Amniotic epithelial cell (primary cell): ENCODE data around the gene KCNK16.

Experiments
- DNase-seq: peaks from one replicate; pipeline ENCODE4 v3.0.0-alpha.2; 2010; ENCODE audit warnings: low read depth

Gene KCNK16

DNA sequence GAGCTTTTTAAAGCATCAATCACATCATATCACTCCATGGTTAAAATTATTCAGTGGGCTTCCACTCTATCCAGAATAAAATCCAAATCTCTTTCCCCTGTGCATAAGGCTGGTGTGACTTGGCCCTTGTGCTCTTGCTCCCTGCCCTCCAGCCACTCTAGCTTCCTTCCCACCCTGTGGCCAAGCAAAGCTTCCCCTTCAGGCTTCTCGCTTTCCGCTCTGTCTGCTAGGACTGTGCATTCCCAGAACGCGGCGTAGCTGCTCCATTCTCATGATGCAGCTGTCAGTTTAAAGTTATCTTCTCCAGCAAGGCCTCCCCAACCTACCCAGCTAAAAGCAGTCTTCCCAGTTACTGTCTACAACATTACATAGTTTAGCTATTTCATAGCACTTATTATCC is 19.4 kb upstream of the KCNK16 start:
- DNase-seq = no peak

DNA sequence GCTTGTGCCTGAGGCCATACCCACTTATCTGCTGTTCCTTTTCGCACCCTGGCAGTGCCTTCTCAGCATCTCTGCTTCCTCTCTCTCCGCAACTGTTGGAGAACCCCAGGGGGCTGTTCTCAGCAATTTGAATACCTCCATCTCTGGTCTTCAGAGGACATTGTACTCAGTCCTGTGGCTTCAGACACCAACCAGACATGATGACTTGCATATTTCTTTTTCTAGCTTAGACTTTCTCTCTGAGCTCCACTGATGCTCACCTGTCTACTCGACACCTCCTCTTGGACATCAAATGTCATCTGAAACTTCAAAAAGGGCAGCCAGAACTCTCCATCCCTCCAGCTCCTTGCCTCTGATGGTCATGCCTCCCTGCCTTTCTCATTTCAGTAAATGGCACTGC is 18.9 kb upstream of the KCNK16 start:
- no peak for DNase-seq

DNA sequence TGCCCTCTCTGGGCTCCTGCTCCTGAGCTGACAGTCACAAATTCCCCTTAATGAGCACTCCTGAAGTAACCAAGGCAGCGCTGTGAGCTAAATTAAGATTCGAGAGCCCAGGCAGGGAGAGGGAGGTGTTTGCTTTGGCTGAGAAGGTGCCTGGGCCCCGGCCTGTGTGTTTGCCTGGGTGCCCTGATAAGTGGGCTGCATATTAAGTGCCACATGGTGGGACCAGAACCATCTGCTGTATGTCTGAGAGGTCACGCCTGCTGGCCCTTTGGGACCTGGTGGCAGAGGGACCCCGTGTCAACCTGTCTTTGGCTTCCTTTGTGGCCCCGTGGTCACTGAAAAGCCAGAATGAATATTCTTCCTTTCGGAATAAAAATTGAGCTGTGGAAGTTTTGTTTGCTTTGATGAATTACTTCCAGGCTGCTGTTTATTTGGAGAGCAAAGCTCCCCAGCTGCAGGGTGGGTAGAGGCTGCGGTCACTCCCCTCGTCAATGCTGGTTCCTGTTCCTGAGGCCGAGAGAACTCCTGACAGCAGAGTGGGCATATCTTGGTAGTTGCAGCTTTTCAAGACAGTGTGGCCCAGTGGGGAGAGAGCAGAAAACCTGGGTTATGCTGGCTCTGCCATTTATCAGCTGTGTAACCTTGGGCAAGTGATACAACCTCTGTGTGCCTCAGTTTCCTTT is 17.5 kb upstream of the KCNK16 start:
- DNase-seq = no peak

DNA sequence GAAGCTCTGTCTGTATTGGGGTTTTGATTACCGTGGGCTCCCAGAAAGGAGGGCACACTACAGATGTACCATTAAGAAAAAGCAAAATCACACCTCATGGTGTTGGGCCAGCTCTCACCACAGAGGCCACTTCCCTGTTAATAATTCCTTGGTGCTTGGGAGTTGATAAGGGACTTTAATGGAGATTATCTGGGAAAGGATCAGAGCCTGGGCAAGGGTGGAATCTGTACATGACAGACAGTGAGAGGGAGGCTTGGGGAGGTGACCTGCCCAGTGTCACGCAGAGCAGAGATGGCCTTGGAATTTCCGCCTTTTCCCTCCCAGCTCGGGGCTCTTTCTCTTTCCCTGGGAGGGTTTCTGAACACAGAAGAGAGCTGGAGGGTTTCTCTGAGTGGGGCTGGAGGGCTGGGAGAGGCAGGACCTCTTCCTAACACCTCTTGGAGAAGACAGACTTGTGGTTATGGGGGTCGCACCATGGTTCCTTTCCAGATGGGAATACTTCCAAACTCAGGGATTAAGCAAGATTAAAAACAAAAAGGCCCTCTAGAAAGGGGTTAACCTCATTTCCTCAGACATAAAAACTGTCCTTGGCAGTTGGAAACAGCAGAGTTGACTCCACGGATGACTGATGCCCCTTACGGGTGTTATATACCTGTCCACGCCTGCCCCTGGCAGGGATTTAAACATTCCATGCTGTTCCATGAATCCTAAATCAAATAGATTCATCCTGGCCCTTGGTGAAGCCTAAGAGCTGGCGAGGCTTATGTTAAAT is 16.8 kb upstream of the KCNK16 start:
- no peak for DNase-seq

DNA sequence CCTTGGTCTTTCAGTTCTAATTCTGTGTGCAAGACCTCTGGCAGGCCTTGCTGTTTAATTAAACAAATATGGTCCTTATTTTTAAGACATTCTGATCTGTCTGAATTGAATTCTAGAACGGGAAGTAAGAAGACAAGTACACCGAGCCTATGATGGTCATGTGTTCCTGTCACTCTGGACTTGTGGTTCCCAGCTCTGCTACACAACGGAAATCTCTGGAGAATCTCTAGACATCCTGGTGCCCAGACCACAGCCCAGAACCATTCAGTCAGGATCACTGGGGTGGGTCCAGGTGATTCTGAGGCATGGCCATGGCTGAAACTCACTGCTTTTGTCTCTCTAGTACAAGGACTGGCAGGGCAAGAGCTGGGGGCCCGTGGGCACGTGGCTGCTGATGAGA is 15.9 kb upstream of the KCNK16 start:
- DNase-seq = no peak

- DNase-seq = no peak
Measured at GRCh38 chr6:39335780-39336545, 13.5 kb upstream of the KCNK16 start.

GRCh38 chr6:39333644-39334438 is 11.3 kb upstream of the KCNK16 start:
- DNase-seq = no peak

- no peak for DNase-seq
Measured at GRCh38 chr6:39330476-39330875, 8.0 kb upstream of the KCNK16 start.

GRCh38 chr6:39330057-39330456 is 7.6 kb upstream of the KCNK16 start:
- DNase-seq = no peak

DNA sequence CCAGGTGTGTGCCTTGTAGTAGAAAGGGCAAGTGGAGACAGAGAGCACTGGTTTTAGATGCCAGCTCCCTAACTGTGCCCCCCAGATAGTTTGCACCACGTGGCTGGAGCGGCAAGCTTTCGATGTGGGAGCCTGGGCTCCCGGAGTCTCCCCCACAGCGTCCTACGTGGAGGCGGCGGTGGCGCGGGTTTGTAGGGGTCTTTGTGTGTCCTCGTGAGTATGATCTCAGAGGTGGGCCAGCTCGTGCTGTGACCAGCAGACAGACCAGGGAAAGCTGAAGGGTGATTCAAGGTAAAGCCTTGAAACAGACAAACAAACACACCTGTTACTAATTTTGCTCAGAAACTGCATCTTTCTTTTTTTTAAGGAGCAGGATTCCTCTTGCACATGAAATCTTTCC is 5.6 kb upstream of the KCNK16 start:
- DNase-seq = no peak

DNA sequence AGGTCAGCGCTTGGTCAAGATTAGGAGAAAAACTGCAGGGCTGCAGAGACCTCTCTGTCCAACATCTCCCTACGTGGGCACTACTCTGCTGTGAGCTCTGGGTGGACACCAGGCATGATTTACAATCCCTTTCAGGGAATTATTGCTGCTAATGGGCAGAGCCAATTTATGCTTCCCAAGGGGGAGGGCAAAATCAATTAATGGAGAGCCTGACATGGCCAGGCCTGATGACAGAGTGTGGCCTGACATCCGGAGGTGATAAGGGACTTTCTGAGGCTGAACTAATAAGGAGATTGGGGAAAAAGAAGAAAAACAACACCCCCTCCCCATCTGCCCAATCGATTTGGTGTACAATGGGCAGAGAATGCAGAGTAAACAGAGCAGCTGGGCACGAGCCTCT is 5.0 kb upstream of the KCNK16 start:
- DNase-seq = no peak

GRCh38 chr6:39321761-39322160 is 741 bp downstream of the KCNK16 start:
- no peak for DNase-seq

GRCh38 chr6:39320363-39320984 is 2.0 kb downstream of the KCNK16 start:
- DNase-seq = no peak

- no peak for DNase-seq
Measured at GRCh38 chr6:39319621-39320362, 2.7 kb downstream of the KCNK16 start.

DNA sequence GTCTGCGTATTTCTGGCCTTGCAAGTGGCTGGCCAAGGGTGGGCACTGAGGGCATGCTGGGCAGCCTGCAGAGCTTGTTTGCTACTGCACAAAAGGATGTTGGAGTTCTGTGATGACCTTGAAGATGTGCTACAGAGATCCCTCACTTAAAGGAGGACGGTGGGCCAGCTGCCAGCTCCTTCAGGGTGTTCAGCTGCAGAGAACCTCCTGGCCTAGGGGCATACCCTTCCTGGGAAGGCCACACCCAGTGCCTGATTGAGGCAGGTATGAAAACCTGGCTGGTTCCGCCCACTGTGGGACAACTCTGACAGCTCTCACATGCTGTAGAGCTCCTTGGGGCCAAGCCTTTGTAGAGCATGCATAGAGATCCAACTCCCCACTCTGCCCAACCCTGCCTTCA is 5.2 kb downstream of the KCNK16 start:
- DNase-seq = no peak

GRCh38 chr6:39314273-39314795 is 8.2 kb downstream of the KCNK16 start, which contains the start of gene KCNK17:
Gene KCNK17 (minus strand): TSS chr6:39314419. CDS start chr6:39314320, 99 bp downstream.
- DNase-seq = no peak

GRCh38 chr6:39313526-39314272 is 8.8 kb downstream of the KCNK16 start:
- no peak for DNase-seq

GRCh38 chr6:39312912-39313525 is 9.5 kb downstream of the KCNK16 start:
- no peak for DNase-seq

GRCh38 chr6:39310542-39310941 is 12.0 kb downstream of the KCNK16 start:
- no peak for DNase-seq
